HepG2 (cell line): ENCODE data around the gene NDUFS1. TPM values are rescaled to one million over a fixed set of nuclear protein-coding genes. Genes with fewer than 3 reads are reported as not detected.
A peak's percentile ranks its signal among the peaks of the same experiment; 100 is the strongest.

Source experiments
- EEA1 ChIP-seq: sonication (generic); formaldehyde crosslinking; IDR thresholded peaks from 2 replicates; pipeline ENCODE4 v1.5.1; 2020; ENCODE audit warnings: mild to moderate bottlenecking, missing genetic modification reagents, borderline replicate concordance
- MAZ ChIP-seq, 2 experiments: sonication (generic) in 1 of 2; formaldehyde crosslinking in 1 of 2; IDR thresholded peaks; 2 replicates each; pipeline versions ENCODE4 v1.5.0 to v1.6.1; 2012 to 2020; ENCODE audit warnings: low read depth in 2 of 2, mild to moderate bottlenecking in 2 of 2, borderline replicate concordance in 1 of 2, improper control_type of control experiment in 1 of 2, low read length in 1 of 2, missing genetic modification reagents in 1 of 2, moderate library complexity in 1 of 2
- PAX8 ChIP-seq: sonication (generic); formaldehyde crosslinking; IDR thresholded peaks from 2 replicates; pipeline ENCODE4 v1.8.0; 2022; ENCODE audit warnings: mild to moderate bottlenecking, missing genetic modification reagents, borderline replicate concordance
- RARA ChIP-seq: IDR thresholded peaks from 2 replicates; pipeline ENCODE4 v1.6.1; 2016; ENCODE audit warnings: missing genetic modification reagents, missing compliant biosample characterization
- SALL2 ChIP-seq: sonication (generic); formaldehyde crosslinking; IDR thresholded peaks from 2 replicates; pipeline ENCODE4 v1.8.1; 2023; ENCODE audit warnings: mild to moderate bottlenecking, missing genetic modification reagents, inconsistent platforms
- SMAD1 ChIP-seq: sonication (generic); formaldehyde crosslinking; IDR thresholded peaks from 2 replicates; pipeline ENCODE4 v1.4.0; 2020; ENCODE audit warnings: missing genetic modification reagents, low read depth, mild to moderate bottlenecking, borderline replicate concordance
- SUZ12 ChIP-seq: fragments of 150-350 bp; IDR thresholded peaks from 2 replicates; pipeline ENCODE4 v1.6.1; 2014; ENCODE audit warnings: low read depth, low read length
- U2AF2 ChIP-seq: fragments of 200-400 bp; formaldehyde crosslinking; IDR thresholded peaks from 2 replicates; pipeline ENCODE4 v1.6.1; 2017; ENCODE audit warnings: low read depth, mild to moderate bottlenecking, low read length
- ZNF281 ChIP-seq: sonication (generic); formaldehyde crosslinking; IDR thresholded peaks from 2 replicates; pipeline ENCODE4 v1.4.0; 2020; ENCODE audit warnings: missing genetic modification reagents, borderline replicate concordance
- ZNF570 ChIP-seq: sonication (generic); formaldehyde crosslinking; IDR thresholded peaks from 2 replicates; pipeline ENCODE4 v1.4.0; 2020; ENCODE audit warnings: mild to moderate bottlenecking, missing genetic modification reagents, borderline replicate concordance
- ZNF615 ChIP-seq: sonication (generic); formaldehyde crosslinking; IDR thresholded peaks from 2 replicates; pipeline ENCODE4 v1.5.0; 2020; ENCODE audit warnings: mild to moderate bottlenecking, missing genetic modification reagents, borderline replicate concordance
- ZNF747 ChIP-seq: sonication (generic); formaldehyde crosslinking; IDR thresholded peaks from 2 replicates; pipeline ENCODE4 v1.8.1; 2023; ENCODE audit warnings: missing genetic modification reagents, mild to moderate bottlenecking, borderline replicate concordance
- polyA plus RNA-seq, 8 experiments: library from polyadenylated mRNA; depleted of rRNA in 3 of 8; stranded (reverse) in 7 of 8; unstranded in 1 of 8; fragments of >200 nt; fragmentation: Illumina TruSeq in 4 of 8; extraction: Trizol in 4 of 8; gene quantifications; 2 replicates each; pipeline versions ENCODE4 v1.2.1 to v1.2.3, GENCODE V29; 2011 to 2016; ENCODE audit warnings: low read depth in 4 of 8, missing spikeins in 1 of 8, mixed read lengths in 1 of 8; ENCODE audit not compliant: insufficient read depth in 1 of 8
- total RNA-seq, 5 experiments: library from RNA; depleted of rRNA; stranded (reverse); fragments of >200 nt; fragmentation: Illumina TruSeq; extraction: Trizol; gene quantifications; 2 replicates each; pipeline ENCODE4 v1.2.3, GENCODE V29; 2016; ENCODE audit warnings: low read depth in 1 of 5
- TF ChIP-seq, protein P1 (sequence below): sonication (generic); formaldehyde crosslinking; IDR thresholded peaks from 2 replicates; pipeline ENCODE4 v1.5.1; 2020; ENCODE audit warnings: mild to moderate bottlenecking, missing genetic modification reagents
- TF ChIP-seq, protein P2 (sequence below): IDR thresholded peaks from 2 replicates; pipeline ENCODE4 v1.6.1; 2016; ENCODE audit warnings: low read depth, missing genetic modification reagents, missing compliant biosample characterization

Gene NDUFS1
- total and polyA plus RNA-seq, 2 of the 13 experiments (the other 11 are each of a cell fraction or from before 2014, with no cell fraction given), result 139 to 242 TPM

- no peak for TF ChIP-seq ZNF281 (CRISPR knock-in tag)
- TF ChIP-seq, protein P1, sequence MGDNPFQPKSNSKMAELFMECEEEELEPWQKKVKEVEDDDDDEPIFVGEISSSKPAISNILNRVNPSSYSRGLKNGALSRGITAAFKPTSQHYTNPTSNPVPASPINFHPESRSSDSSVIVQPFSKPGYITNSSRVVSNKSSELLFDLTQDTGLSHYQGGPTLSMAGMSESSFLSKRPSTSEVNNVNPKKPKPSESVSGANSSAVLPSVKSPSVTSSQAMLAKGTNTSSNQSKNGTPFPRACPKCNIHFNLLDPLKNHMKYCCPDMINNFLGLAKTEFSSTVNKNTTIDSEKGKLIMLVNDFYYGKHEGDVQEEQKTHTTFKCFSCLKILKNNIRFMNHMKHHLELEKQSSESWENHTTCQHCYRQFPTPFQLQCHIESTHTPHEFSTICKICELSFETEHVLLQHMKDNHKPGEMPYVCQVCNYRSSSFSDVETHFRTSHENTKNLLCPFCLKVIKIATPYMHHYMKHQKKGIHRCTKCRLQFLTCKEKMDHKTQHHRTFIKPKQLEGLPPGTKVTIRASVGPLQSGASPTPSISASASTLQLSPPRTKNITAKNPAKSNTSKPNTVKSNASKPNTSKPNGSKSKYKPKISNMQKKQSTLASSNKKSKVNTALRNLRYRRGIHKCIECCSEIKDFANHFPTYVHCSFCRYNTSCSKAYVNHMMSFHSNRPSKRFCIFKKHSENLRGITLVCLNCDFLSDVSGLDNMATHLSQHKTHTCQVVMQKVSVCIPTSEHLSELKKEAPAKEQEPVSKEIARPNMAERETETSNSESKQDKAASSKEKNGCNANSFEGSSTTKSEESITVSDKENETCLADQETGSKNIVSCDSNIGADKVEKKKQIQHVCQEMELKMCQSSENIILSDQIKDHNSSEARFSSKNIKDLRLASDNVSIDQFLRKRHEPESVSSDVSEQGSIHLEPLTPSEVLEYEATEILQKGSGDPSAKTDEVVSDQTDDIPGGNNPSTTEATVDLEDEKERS (CRISPR knock-in tag), result peak; percentile 76; the same call in 1 of the 2 replicates
- TF ChIP-seq PAX8 (CRISPR knock-in tag), result no peak; the same call in 1 of the 2 replicates
- no peak for TF ChIP-seq ZNF570 (CRISPR knock-in tag)
- TF ChIP-seq U2AF2, result no peak
- no peak for TF ChIP-seq SUZ12
- TF ChIP-seq SALL2, result no peak
- TF ChIP-seq SMAD1 (CRISPR knock-in tag), result no peak
- TF ChIP-seq EEA1 (CRISPR knock-in tag), result no peak
- TF ChIP-seq, protein P2, sequence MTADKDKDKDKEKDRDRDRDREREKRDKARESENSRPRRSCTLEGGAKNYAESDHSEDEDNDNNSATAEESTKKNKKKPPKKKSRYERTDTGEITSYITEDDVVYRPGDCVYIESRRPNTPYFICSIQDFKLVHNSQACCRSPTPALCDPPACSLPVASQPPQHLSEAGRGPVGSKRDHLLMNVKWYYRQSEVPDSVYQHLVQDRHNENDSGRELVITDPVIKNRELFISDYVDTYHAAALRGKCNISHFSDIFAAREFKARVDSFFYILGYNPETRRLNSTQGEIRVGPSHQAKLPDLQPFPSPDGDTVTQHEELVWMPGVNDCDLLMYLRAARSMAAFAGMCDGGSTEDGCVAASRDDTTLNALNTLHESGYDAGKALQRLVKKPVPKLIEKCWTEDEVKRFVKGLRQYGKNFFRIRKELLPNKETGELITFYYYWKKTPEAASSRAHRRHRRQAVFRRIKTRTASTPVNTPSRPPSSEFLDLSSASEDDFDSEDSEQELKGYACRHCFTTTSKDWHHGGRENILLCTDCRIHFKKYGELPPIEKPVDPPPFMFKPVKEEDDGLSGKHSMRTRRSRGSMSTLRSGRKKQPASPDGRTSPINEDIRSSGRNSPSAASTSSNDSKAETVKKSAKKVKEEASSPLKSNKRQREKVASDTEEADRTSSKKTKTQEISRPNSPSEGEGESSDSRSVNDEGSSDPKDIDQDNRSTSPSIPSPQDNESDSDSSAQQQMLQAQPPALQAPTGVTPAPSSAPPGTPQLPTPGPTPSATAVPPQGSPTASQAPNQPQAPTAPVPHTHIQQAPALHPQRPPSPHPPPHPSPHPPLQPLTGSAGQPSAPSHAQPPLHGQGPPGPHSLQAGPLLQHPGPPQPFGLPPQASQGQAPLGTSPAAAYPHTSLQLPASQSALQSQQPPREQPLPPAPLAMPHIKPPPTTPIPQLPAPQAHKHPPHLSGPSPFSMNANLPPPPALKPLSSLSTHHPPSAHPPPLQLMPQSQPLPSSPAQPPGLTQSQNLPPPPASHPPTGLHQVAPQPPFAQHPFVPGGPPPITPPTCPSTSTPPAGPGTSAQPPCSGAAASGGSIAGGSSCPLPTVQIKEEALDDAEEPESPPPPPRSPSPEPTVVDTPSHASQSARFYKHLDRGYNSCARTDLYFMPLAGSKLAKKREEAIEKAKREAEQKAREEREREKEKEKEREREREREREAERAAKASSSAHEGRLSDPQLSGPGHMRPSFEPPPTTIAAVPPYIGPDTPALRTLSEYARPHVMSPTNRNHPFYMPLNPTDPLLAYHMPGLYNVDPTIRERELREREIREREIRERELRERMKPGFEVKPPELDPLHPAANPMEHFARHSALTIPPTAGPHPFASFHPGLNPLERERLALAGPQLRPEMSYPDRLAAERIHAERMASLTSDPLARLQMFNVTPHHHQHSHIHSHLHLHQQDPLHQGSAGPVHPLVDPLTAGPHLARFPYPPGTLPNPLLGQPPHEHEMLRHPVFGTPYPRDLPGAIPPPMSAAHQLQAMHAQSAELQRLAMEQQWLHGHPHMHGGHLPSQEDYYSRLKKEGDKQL (CRISPR knock-in tag), result no peak
- peak; percentile 28; the same call in 1 of the 2 replicates for TF ChIP-seq MAZ (IDR thresholded peaks at IDR 0.05; ENCODE audit: borderline replicate concordance, low read depth, low read length)
- no peak for TF ChIP-seq MAZ (CRISPR knock-in tag; IDR thresholded peaks at IDR 0.05; ENCODE audit: low read depth)
- no peak for TF ChIP-seq ZNF747 (CRISPR knock-in tag)
- TF ChIP-seq RARA (CRISPR knock-in tag), result no peak
- no peak for TF ChIP-seq ZNF615 (CRISPR knock-in tag)
These were observed 74.1 kb downstream of the NDUFS1 start (continued) for GRCh38 chr2:206084870-206085741.
